ENCODE measurements around the gene ZNF566. TPM values are rescaled to one million over a fixed set of nuclear protein-coding genes. Genes with fewer than 3 reads are reported as not detected.
A peak's percentile ranks its signal among the peaks of the same experiment; 100 is the strongest.

Gene ZNF566
- total RNA-seq, 1 donor from 2014 or later = 11.8 TPM

DNA sequence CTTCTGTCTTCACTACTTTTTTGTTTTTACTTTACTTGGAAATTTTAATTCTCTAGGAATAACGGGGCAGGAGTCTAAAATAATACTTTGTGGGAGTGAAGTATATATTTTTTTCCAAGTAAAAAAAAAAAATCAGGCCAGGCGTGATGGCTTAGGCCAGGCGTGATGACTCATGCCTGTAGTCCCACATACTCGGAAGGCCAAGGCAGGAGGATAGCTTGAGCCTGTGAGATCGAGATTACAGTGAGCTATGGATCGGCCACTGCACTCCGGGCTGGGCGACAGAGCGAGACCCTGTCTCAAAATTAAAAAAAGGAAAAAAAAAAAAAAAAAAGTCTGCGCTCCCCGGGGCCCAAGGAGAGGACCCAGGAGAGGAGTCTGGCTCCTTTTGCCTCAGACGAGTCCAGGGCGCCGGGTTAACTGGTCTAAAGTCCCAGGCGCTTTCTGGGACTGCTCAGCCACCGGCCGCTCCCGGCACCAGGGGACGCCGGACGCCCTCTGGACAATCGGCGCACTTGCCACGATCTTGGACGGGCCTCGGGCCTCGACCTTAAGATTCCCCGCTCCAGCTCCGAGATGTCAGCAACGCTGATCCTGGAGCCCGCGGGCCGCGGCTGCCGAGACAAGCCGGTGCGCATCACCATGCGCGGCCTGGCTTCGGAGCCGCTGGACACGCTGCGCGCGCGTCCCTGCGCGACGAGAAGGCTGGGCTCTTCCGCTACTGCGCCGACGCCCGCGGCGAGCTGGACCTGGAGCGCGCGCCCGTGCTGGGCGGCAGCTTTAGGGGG, 68.2 kb downstream of the ZNF566 start:
- no peaks in the 10 kb centered on the region for H3K36me3 ChIP-seq
- intact Hi-C loops (cut with micrococcal nuclease) = no loop called here
- H3K4me3 ChIP-seq = peak overlapping the region; percentile 69
- H3K27me3 ChIP-seq (ENCODE audit: low read depth) = no peaks in the 10 kb centered on the region
- H3K9me3 ChIP-seq (replicated peaks) = peaks cover 3% of the 10 kb centered on the region
- DNase-seq = peak; percentile 23
- peak overlapping the region; percentile 61 for H3K27ac ChIP-seq (replicated peaks)
- TF ChIP-seq, protein P1, sequence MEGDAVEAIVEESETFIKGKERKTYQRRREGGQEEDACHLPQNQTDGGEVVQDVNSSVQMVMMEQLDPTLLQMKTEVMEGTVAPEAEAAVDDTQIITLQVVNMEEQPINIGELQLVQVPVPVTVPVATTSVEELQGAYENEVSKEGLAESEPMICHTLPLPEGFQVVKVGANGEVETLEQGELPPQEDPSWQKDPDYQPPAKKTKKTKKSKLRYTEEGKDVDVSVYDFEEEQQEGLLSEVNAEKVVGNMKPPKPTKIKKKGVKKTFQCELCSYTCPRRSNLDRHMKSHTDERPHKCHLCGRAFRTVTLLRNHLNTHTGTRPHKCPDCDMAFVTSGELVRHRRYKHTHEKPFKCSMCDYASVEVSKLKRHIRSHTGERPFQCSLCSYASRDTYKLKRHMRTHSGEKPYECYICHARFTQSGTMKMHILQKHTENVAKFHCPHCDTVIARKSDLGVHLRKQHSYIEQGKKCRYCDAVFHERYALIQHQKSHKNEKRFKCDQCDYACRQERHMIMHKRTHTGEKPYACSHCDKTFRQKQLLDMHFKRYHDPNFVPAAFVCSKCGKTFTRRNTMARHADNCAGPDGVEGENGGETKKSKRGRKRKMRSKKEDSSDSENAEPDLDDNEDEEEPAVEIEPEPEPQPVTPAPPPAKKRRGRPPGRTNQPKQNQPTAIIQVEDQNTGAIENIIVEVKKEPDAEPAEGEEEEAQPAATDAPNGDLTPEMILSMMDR (IDR thresholded peaks at IDR 0.05; ENCODE audit: borderline replicate concordance) = peak; percentile 7
- H3K4me1 ChIP-seq = peaks cover 41% of the 10 kb centered on the region

DNA sequence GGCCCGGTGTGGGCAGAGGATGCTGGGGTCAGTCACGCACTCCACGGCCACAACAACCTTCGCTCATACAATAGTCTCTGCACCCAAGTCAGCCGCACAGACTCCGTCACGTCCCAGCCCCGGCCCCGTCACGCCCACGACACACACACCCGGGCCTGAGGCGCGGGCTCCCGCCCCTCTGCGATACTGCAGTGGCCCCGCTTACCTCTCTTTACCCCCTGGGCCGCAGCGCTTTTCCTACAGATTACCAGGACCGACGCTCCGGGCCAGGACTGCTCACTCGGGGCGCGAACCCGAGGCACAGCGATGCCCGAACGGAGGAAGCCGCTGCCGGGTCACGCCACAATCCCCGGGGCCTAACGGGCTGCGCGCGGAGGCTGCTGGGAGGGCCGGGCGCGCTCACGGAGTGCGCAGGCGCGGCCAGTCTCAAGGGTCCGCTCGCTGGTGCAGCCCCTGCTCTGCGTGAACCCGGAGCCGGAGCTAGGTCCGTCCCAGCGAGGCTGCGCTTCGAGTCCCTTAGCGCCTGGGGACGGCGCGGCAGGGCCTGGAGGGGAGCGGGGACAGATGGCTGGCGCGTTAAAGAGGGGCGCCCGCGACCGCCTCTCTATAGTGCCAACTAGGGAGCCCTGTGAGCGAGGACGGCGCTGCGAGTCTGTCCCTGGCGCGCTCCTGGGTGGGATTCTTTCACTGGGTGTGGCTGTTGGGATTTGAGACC, 70.9 kb downstream of the ZNF566 start, which contains the start of gene ZFP82:
ZFP82 (minus strand) TSS at position 358 of the 715 bp plus-strand sequence. CDS start 8,855 bp downstream, outside the sequence.
- peak; percentile 88 for DNase-seq
- Histone ChIP-seq H3K9me3 (replicated peaks) (peaks cover 8% of the 10 kb centered on the region), H3K4me3 (peak within 1 kb of the TSS; percentile 83), H3K36me3 (peaks cover 10% of the 10 kb centered on the region), H3K4me1 (peaks cover 53% of the 10 kb centered on the region), H3K27me3 (ENCODE audit: low read depth) (no peaks in the 10 kb centered on the region), H3K27ac (replicated peaks) (peak within 1 kb of the TSS; percentile 96)
- TF ChIP-seq, protein P1 (IDR thresholded peaks at IDR 0.05; ENCODE audit: borderline replicate concordance) = peak; percentile 5
- intact Hi-C loops (cut with micrococcal nuclease) = no loop called here

DNA sequence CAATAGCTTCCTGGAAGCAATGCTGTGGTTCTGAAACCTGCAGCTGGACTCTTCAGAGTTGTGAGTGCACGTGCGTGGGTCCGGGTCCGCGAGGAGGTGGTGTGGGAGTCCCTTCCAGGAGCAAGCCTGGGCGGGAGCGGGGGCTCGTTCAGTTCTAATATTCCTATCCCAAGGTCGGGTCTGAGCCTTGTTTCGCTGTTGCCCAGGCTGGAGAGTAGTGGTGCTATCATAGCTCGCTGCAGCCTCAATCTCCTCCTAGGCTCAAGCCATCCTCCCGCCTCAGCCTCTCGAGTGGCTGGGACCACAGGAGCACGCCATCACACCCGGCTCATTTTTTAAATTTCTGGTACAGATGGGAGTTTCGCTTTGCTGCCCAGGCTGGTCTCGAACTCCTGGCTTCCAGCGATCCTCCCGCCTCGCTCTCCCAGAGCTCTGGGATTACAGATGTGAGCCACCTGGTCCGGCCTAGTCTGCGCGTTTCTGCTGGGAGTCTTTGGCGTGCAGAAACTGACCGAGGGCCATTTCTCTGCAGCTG, 71.5 kb downstream of the ZNF566 start:
- intact Hi-C loops (cut with micrococcal nuclease) = no loop called here
- peak overlapping the region; percentile 96 for H3K27ac ChIP-seq (replicated peaks)
- H3K4me3 ChIP-seq = peak overlapping the region; percentile 83
- H3K4me1 ChIP-seq = peaks cover 53% of the 10 kb centered on the region
- peaks cover 11% of the 10 kb centered on the region for H3K9me3 ChIP-seq (replicated peaks)
- H3K27me3 ChIP-seq (ENCODE audit: low read depth) = no peaks in the 10 kb centered on the region
- no peak for DNase-seq
- H3K36me3 ChIP-seq = peaks cover 16% of the 10 kb centered on the region
- TF ChIP-seq, protein P1 (IDR thresholded peaks at IDR 0.05; ENCODE audit: borderline replicate concordance) = no peak

DNA sequence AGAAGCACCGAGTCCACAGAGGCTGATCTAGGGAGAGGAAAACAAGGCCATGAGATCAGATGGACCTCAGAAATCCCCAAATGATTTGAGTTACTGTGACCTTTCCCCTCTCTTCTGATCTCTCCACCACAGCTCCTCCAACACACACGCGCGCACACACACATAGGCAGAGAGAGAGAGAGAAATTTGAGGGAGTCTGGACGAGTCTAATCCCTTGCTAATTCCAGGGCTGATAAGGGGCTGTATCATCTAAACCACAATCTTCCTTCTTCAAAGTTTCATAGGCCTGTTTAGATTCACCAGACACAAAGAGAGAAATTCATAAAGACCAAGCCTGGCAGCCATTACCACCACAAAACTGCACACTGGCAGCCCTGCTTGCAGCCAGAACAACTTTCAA, 79.5 kb downstream of the ZNF566 start:
- peaks cover 72% of the 10 kb centered on the region for H3K36me3 ChIP-seq
- intact Hi-C loops (cut with micrococcal nuclease) = no loop called here

DNA sequence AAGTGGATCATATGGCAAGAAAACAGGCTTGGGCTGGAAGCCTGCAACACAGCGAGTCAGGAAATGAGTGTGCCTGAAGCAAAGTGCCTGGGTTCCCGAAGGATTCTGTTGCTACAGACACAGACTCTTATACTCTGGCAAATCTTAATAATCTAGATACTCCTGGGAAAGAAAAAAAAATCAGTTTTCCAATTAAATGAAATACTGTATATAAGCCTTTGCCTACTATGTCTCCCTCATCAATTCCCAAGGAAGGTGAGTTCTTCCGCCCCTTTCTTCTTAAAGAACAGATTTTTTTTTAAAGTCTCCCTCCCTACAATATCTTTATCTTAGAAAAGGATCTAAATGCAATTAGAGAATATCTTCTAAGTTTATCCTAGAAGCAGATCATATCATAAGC, 81.3 kb downstream of the ZNF566 start:
- no peak for DNase-seq
- Histone ChIP-seq H3K4me3 (no peak overlapping the region), H3K27me3 (ENCODE audit: low read depth) (no peaks in the 10 kb centered on the region), H3K36me3 (peaks cover 85% of the 10 kb centered on the region), H3K9me3 (replicated peaks) (peaks cover 10% of the 10 kb centered on the region), H3K27ac (replicated peaks) (no peak overlapping the region), H3K4me1 (no peaks in the 10 kb centered on the region)
- TF ChIP-seq, protein P1 (IDR thresholded peaks at IDR 0.05; ENCODE audit: borderline replicate concordance) = no peak
- intact Hi-C loops (cut with micrococcal nuclease) = no loop called here

More for the DNA sequence above, 79.5 kb downstream of the ZNF566 start:
- no peak overlapping the region for H3K4me3 ChIP-seq
- H3K27me3 ChIP-seq (ENCODE audit: low read depth) = no peaks in the 10 kb centered on the region
- H3K9me3 ChIP-seq (replicated peaks) = peaks cover 18% of the 10 kb centered on the region
- no peaks in the 10 kb centered on the region for H3K4me1 ChIP-seq
- DNase-seq = no peak
- TF ChIP-seq, protein P1 (IDR thresholded peaks at IDR 0.05; ENCODE audit: borderline replicate concordance) = no peak
- H3K27ac ChIP-seq (replicated peaks) = no peak overlapping the region
